ENCODE data around the gene LRP2.
A peak's percentile ranks its signal among the peaks of the same experiment; 100 is the strongest.

Gene LRP2

DNA sequence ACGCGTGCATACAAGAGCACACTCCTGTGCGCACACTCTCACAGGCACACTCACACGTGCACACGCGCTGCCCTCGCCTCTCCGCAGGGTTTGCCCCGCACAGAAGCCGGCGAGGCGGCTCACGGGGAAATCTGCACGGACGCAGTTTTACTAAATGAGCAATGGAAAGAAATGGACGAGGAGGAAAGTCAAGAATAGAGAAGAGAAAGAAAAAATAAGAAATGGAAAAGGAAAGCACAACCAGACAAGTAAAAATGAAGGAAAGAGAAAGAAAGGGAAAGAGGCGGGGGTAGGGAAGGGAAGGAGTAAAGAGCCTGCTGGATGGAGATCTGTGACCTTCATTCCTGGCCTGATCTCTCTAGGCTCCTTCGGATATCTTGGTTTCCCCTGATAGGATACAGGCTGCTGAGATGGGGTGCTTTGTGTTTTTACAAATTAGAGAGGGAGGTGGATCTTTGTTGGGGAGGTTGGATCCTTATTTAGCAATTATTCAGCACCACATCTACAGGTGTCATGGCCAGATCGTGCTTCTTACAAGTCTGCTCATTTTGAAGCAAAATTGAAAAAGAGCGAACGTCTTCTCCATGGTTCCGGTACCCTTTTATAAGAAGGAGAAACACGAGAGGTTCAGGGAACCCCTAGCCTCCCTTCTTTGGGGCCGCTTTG, 693 bp upstream of the LRP2 start:
- TF ChIP-seq, protein P1, sequence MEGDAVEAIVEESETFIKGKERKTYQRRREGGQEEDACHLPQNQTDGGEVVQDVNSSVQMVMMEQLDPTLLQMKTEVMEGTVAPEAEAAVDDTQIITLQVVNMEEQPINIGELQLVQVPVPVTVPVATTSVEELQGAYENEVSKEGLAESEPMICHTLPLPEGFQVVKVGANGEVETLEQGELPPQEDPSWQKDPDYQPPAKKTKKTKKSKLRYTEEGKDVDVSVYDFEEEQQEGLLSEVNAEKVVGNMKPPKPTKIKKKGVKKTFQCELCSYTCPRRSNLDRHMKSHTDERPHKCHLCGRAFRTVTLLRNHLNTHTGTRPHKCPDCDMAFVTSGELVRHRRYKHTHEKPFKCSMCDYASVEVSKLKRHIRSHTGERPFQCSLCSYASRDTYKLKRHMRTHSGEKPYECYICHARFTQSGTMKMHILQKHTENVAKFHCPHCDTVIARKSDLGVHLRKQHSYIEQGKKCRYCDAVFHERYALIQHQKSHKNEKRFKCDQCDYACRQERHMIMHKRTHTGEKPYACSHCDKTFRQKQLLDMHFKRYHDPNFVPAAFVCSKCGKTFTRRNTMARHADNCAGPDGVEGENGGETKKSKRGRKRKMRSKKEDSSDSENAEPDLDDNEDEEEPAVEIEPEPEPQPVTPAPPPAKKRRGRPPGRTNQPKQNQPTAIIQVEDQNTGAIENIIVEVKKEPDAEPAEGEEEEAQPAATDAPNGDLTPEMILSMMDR (IDR thresholded peaks at IDR 0.05), result no peak
- no peak overlapping the region for H3K27ac ChIP-seq
- no peak for DNase-seq (ENCODE audit: low spot score)
- peak overlapping the region; percentile 81 for H3K4me3 ChIP-seq

DNA sequence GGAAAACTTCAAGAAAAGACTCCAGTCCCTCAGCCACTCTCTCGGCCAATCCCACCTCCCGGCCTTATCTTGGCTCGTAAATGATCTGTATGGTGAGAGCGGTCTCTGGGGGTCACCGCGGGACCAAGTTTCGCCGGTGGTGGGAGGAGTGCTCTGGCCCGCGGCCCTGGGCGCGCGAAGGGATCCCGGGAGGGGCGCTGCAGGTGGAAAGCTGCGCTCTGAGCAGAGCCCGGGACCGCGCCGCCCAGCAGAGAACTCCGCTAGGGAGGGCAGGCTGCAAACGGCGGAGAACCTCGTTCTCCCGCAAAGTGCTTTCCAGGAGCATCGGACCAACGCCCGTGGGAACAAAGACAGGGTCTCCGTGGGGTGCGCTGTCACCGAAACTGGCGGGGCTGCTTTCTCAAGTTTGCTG, 622 bp downstream of the LRP2 start:
- H3K4me3 ChIP-seq, result peak overlapping the region; percentile 81
- TF ChIP-seq, protein P1 (IDR thresholded peaks at IDR 0.05), result no peak
- DNase-seq (ENCODE audit: low spot score), result no peak
- no peak overlapping the region for H3K27ac ChIP-seq

DNA sequence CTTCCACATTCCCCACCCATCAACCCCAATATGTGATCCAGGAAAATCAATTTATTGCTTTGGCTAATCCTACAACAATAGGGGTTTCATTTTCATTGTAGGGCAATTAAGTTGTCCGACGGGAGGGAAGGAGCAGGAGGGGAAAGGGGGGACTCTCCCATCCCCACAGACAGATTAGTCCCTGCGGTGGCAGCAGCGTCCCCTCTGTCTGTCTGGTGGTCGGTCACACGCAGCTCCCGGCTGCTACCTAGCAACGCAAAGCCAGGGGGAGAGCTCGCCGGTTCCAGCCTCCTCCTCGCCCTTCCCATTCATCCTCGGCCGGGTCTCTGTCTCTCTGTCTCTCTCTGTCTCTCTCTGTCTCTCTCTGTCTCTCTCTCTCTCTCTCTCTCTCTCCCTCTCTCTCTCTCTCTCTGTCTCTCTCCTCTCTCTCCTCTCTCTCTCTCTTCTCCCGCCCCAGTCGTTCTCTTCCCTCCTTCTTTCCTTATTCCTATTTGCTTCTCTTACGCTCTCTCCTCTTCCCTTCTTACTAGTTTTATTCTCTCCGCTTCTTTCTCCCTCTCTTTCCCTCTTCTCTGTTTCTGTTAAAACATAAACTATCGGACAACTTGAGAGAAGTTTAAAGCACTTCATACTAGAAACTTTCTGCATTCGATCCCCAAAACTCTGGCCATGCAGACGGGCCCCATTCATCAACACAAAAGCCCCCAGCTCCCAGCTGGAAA, 1.2 kb downstream of the LRP2 start:
- no peak overlapping the region for H3K27ac ChIP-seq
- peak overlapping the region; percentile 81 for H3K4me3 ChIP-seq
- TF ChIP-seq, protein P1 (IDR thresholded peaks at IDR 0.05), result no peak
- DNase-seq (ENCODE audit: low spot score), result no peak

DNA sequence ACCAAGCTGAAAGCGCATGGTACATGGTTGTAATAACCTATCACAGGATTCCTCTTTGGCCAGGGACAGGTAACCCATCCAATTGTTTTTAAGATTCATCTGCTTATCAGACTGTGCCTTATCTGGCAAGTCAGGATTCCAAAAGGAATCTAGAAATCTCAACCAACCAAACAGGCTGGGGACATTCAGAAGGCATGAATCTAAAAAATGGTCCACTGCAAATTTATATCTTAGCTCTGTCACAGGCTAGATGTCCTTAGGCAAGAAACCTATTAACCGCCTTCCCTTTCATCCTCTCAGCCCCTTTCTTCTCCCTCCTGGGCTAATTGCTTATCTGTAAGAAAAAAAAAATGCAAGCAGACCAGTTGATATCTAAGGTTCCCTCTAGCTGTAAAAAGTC, 4.3 kb downstream of the LRP2 start:
- DNase-seq (ENCODE audit: low spot score), result no peak
- no peak overlapping the region for H3K4me3 ChIP-seq

DNA sequence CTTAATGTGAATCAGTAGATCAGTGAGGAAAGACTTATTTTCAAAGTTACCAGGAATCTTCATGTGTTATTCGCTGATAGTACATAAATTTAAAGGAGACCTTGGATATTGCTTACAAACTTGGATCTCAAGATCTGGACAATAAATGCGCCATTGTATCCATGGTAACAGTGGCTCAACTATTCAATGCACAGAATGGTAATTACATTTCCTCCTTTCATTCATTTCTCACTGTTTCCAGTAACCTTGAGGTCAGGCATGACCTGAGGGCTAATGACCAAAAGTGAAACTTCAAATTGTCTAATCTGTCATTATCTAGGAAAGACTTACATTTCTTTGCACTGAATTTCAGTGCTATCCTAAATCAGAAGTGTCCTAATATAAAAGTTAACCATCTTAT, 8.1 kb downstream of the LRP2 start:
- Histone ChIP-seq H3K27ac (no peak overlapping the region), H3K4me3 (no peak overlapping the region)
- TF ChIP-seq, protein P1 (IDR thresholded peaks at IDR 0.05), result no peak
- no peak for DNase-seq (ENCODE audit: low spot score)

More for the DNA sequence above, 4.3 kb downstream of the LRP2 start:
- TF ChIP-seq, protein P1 (IDR thresholded peaks at IDR 0.05), result no peak
- no peak overlapping the region for H3K27ac ChIP-seq

DNA sequence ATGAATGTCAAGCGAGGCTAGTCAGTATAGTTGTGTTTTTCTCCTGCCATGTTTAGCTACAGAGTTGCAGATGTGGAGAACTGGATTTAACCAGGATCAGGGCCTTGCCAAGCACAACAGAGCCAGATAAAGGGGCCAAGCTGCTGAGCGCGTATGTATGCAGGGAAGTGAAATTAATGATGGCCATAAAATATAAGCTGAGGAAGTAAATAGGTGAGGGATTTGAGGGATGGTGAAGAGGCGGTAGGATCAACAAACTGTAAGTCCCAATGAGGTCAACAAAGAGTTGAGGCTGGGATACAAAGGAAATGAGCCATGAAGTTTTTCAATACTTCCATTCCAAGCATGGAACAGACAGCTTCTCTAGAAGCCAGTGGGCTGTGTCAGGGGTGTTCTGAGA, 10.6 kb downstream of the LRP2 start:
- Histone ChIP-seq H3K4me3 (no peak overlapping the region), H3K27ac (no peak overlapping the region)
- DNase-seq (ENCODE audit: low spot score), result no peak
- TF ChIP-seq, protein P1 (IDR thresholded peaks at IDR 0.05), result no peak

DNA sequence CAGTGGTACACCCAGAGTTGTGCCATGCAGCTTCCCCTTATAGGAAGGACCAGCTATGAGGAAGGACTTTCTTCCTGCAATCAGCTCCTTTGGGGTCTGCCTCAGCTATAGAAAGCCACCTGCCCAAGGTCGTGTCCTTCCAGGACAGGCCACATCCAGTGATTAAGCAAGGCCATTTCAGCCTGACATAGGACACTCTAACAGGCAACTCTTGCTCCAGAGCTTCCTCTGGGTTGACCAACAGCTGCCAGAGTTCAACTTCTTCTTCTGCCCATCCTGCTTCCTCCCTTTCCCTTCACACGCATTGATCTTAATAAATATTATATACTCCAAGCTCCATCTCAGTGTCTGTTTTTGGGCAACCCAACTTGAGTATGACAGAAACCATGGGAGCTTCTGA, 12.8 kb downstream of the LRP2 start:
- H3K27ac ChIP-seq, result no peak overlapping the region

More for the DNA sequence above, 12.8 kb downstream of the LRP2 start:
- TF ChIP-seq, protein P1 (IDR thresholded peaks at IDR 0.05), result no peak
- no peak overlapping the region for H3K4me3 ChIP-seq
- no peak for DNase-seq (ENCODE audit: low spot score)

All from coronary artery (tissue), 2 donors.